H9 (cell line): Measurements from ENCODE around the gene PHOSPHO2. TPM values are rescaled to one million over a fixed set of nuclear protein-coding genes. Genes with fewer than 3 reads are reported as not detected.

Experiments used
- DNase-seq: peaks from one replicate; pipeline ENCODE4 v3.0.0-alpha.2; 2017
- H2AFZ ChIP-seq: one replicate; pipeline ENCODE4 v1.6.1; 2013; ENCODE audit warnings: mild to moderate bottlenecking, low read length, control low read depth, moderate library complexity
- H2AK5ac ChIP-seq: 2 replicates; pipeline ENCODE4 v1.6.1; 2013; ENCODE audit warnings: low read length, control low read depth, mixed read lengths; ENCODE audit not compliant: insufficient read length
- H2BK120ac ChIP-seq: one replicate; pipeline ENCODE4 v1.6.1; 2013; ENCODE audit warnings: low read depth, mild to moderate bottlenecking, low read length, control low read depth, inconsistent platforms; ENCODE audit not compliant: poor library complexity, severe bottlenecking
- H2BK12ac ChIP-seq: 2 replicates; pipeline ENCODE4 v1.6.1; 2013; ENCODE audit warnings: low read length, control low read depth, mixed read lengths, low read depth; ENCODE audit not compliant: insufficient read length
- H2BK15ac ChIP-seq: 2 replicates; pipeline ENCODE4 v1.6.1; 2013; ENCODE audit warnings: low read depth, low read length, control low read depth
- H2BK20ac ChIP-seq: one replicate; pipeline ENCODE4 v1.6.1; 2013; ENCODE audit warnings: low read depth, mild to moderate bottlenecking, low read length, control low read depth, inconsistent platforms; ENCODE audit not compliant: poor library complexity, severe bottlenecking
- H2BK5ac ChIP-seq: 2 replicates; pipeline ENCODE4 v1.6.1; 2013; ENCODE audit warnings: low read length, control low read depth, mixed read lengths; ENCODE audit not compliant: insufficient read length
- H3K14ac ChIP-seq: 2 replicates; pipeline ENCODE4 v1.6.1; 2013; ENCODE audit warnings: low read length, control low read depth; ENCODE audit not compliant: insufficient read depth
- H3K18ac ChIP-seq: 2 replicates; pipeline ENCODE4 v1.6.1; 2013; ENCODE audit warnings: low read depth, mild to moderate bottlenecking, mixed read lengths, low read length, control low read depth; ENCODE audit not compliant: insufficient read length
- H3K23ac ChIP-seq: 2 replicates; pipeline ENCODE4 v1.6.1; 2013; ENCODE audit warnings: low read length, control low read depth, mixed read lengths, low read depth; ENCODE audit not compliant: insufficient read length
- H3K23me2 ChIP-seq: 2 replicates; pipeline ENCODE4 v1.6.1; 2013; ENCODE audit warnings: low read depth, mild to moderate bottlenecking, mixed read lengths, low read length, control low read depth; ENCODE audit not compliant: insufficient read length, poor library complexity, severe bottlenecking
- H3K27ac ChIP-seq: 2 replicates; pipeline ENCODE4 v1.5.1; 2013; ENCODE audit warnings: low read length, control low read depth, mixed read lengths, low read depth; ENCODE audit not compliant: insufficient read length
- H3K27me3 ChIP-seq: 2 replicates; pipeline ENCODE4 v1.6.1; 2013; ENCODE audit warnings: low read length, control low read depth, inconsistent platforms; ENCODE audit not compliant: insufficient read depth
- H3K4ac ChIP-seq: 2 replicates; pipeline ENCODE4 v1.6.1; 2013; ENCODE audit warnings: low read depth, mild to moderate bottlenecking, control low read depth, inconsistent platforms, low read length, moderate library complexity
- H3K4me1 ChIP-seq: 2 replicates; pipeline ENCODE4 v1.6.1; 2013; ENCODE audit warnings: low read length, control low read depth, inconsistent platforms; ENCODE audit not compliant: insufficient read depth
- H3K4me2 ChIP-seq: 2 replicates; pipeline ENCODE4 v1.6.1; 2013; ENCODE audit warnings: low read length, control low read depth, mixed read lengths; ENCODE audit not compliant: insufficient read length, insufficient read depth
- H3K56ac ChIP-seq: 2 replicates; pipeline ENCODE4 v1.6.1; 2013; ENCODE audit warnings: low read depth, mild to moderate bottlenecking, mixed read lengths, low read length, control low read depth; ENCODE audit not compliant: insufficient read length
- H3K79me1 ChIP-seq: 2 replicates; pipeline ENCODE4 v1.6.1; 2013; ENCODE audit warnings: low read depth, mild to moderate bottlenecking, moderate library complexity, low read length, control low read depth, inconsistent platforms; ENCODE audit not compliant: insufficient read depth, poor library complexity, severe bottlenecking
- H3K79me2 ChIP-seq: 2 replicates; pipeline ENCODE4 v1.6.1; 2013; ENCODE audit warnings: low read length, control low read depth, inconsistent platforms; ENCODE audit not compliant: insufficient read depth
- H3K9ac ChIP-seq: 2 replicates; pipeline ENCODE4 v1.6.1; 2013; ENCODE audit warnings: low read length, control low read depth, mixed read lengths; ENCODE audit not compliant: insufficient read length; ENCODE audit errors: extremely low read depth
- H3K9me3 ChIP-seq: one replicate; pipeline ENCODE4 v1.6.1; 2013; ENCODE audit warnings: low read depth, low read length, inconsistent platforms; ENCODE audit not compliant: control insufficient read depth
- H3T11ph ChIP-seq: one replicate; pipeline ENCODE4 v1.6.1; 2013; ENCODE audit warnings: mild to moderate bottlenecking, low read length, control low read depth, inconsistent platforms
- H4K20me1 ChIP-seq: one replicate; pipeline ENCODE4 v1.6.1; 2013; ENCODE audit not compliant: control insufficient read depth, insufficient read length, insufficient read depth
- H4K5ac ChIP-seq: 2 replicates; pipeline ENCODE4 v1.6.1; 2013; ENCODE audit warnings: low read depth, mild to moderate bottlenecking, mixed read lengths, low read length, control low read depth; ENCODE audit not compliant: insufficient read length
- H4K8ac ChIP-seq: replicated peaks from 2 replicates; pipeline ENCODE4 v1.6.1; 2013; ENCODE audit warnings: low read length, control low read depth, mixed read lengths, low read depth; ENCODE audit not compliant: insufficient read length
- H4K91ac ChIP-seq: 2 replicates; pipeline ENCODE4 v1.6.1; 2013; ENCODE audit warnings: low read depth, mild to moderate bottlenecking, moderate library complexity, mixed read lengths, low read length, control low read depth; ENCODE audit not compliant: insufficient read length
- H3K27ac Mint-ChIP-seq, 3 experiments: 2 replicates in 2 of 3; 3 replicates in 1 of 3; pipeline ENCODE4 v1.8.0; 2020 to 2021; ENCODE audit warnings: mixed read lengths in 3 of 3, mild to moderate bottlenecking in 1 of 3, moderate library complexity in 1 of 3
- H3K27me3 Mint-ChIP-seq: 2 replicates; pipeline ENCODE4 v1.8.0; 2021; ENCODE audit warnings: low read depth, mild to moderate bottlenecking, moderate library complexity, mixed read lengths
- H3K36me3 Mint-ChIP-seq, 3 experiments: 2 replicates in 2 of 3; 3 replicates in 1 of 3; pipeline ENCODE4 v1.8.0; 2020 to 2021; ENCODE audit warnings: low read depth in 3 of 3, mixed read lengths in 3 of 3; ENCODE audit not compliant: insufficient read depth in 1 of 3
- H3K4me1 Mint-ChIP-seq, 2 experiments: 2 replicates each; pipeline ENCODE4 v1.8.0; 2020; ENCODE audit warnings: mixed read lengths in 2 of 2
- H3K4me3 Mint-ChIP-seq, 2 experiments: 2 replicates in 1 of 2; 3 replicates in 1 of 2; pipeline ENCODE4 v1.8.0; 2020 to 2021; ENCODE audit warnings: mild to moderate bottlenecking in 2 of 2, mixed read lengths in 2 of 2, moderate library complexity in 1 of 2
- H3K9me3 Mint-ChIP-seq, 2 experiments: 2 replicates in 1 of 2; 3 replicates in 1 of 2; pipeline ENCODE4 v1.8.0; 2020; ENCODE audit warnings: mild to moderate bottlenecking in 2 of 2, mixed read lengths in 2 of 2, moderate library complexity in 1 of 2
- CTCF ChIP-seq: fragments of 200-600 bp; sonication (generic); conservative IDR thresholded peaks from 3 replicates; pipeline ENCODE4 v1.8.0; 2021; ENCODE audit warnings: antibody characterized with exemption, mild to moderate bottlenecking
- WGBS: extraction: QIAGEN DNeasy Blood & Tissue Kit; methylation state at CpG from one replicate; pipeline ENCODE4 v1.1.7; 2013; ENCODE audit warnings: missing lambda C conversion rate, low lambda C conversion rate, mixed read lengths; ENCODE audit not compliant: insufficient read length; ENCODE audit errors: extremely low coverage; 5-methylcytosine and 5-hydroxymethylcytosine counted together
- total RNA-seq: library from RNA; stranded (reverse); gene quantifications from 2 replicates; pipeline ENCODE4 v1.2.1, GENCODE V29; 2021

Gene PHOSPHO2
- total RNA-seq, 1 experiment from 2014 or later, result 7.2 TPM

GRCh38 chr2:169670215-169670651 is 24.0 kb upstream of the PHOSPHO2 start:
- Histone ChIP-seq H3K23me2 (no peaks in the 10 kb centered on the region), H3T11ph (no peak overlapping the region), H2BK12ac (no peak overlapping the region), H2AK5ac (no peak overlapping the region), H4K20me1 (no peaks in the 10 kb centered on the region), H4K8ac (no peak overlapping the region), H3K27ac (no peak overlapping the region), H3K9ac (no peak overlapping the region), H3K79me1 (no peaks in the 10 kb centered on the region), H3K56ac (no peak overlapping the region), H4K91ac (no peak overlapping the region), H3K4me2 (no peak overlapping the region), H3K4ac (no peak overlapping the region), H3K9me3 (no peaks in the 10 kb centered on the region), H3K4me1 (no peaks in the 10 kb centered on the region), H3K23ac (no peak overlapping the region), H3K27me3 (no peaks in the 10 kb centered on the region), H2BK20ac (no peak overlapping the region), H2BK15ac (no peak overlapping the region), H4K5ac (no peak overlapping the region), H3K14ac (no peak overlapping the region), H2BK120ac (no peak overlapping the region), H3K79me2 (no peaks in the 10 kb centered on the region), H2BK5ac (no peak overlapping the region), H2AFZ (no peak overlapping the region), H3K18ac (no peak overlapping the region)
- H3K27me3 Mint-ChIP-seq, result no peaks in the 10 kb centered on the region
- no CpG with 5 or more reads among the region's 2 CpGs for WGBS
- no peak overlapping the region for H3K4me3 Mint-ChIP-seq
- H3K4me1 Mint-ChIP-seq, result no peaks in the 10 kb centered on the region
- no peaks in the 10 kb centered on the region for H3K9me3 Mint-ChIP-seq
- H3K27ac Mint-ChIP-seq, result no peak overlapping the region
- TF ChIP-seq CTCF, result no peak
- no peak for DNase-seq
- no peaks in the 10 kb centered on the region for H3K36me3 Mint-ChIP-seq
